PFSK-1 (cell line): Measurements from ENCODE around the gene L3MBTL4.

Experiments used
- POLR2AphosphoS5 ChIP-seq: IDR thresholded peaks from 2 replicates; pipeline ENCODE4 v1.6.1; 2012; ENCODE audit warnings: low read depth, mild to moderate bottlenecking, control low read depth, low read length, moderate library complexity
- TAF1 ChIP-seq: IDR thresholded peaks from 2 replicates; pipeline ENCODE4 v1.6.1; 2012; ENCODE audit warnings: low read length, control low read depth, borderline replicate concordance; ENCODE audit not compliant: insufficient read depth

GRCh38 chr18:6219116-6219717 is 195.5 kb downstream of the L3MBTL4 start:
- no peak for TF ChIP-seq TAF1
- no peak for TF ChIP-seq POLR2AphosphoS5
